HG03045 (cell line): Measurements from ENCODE around the gene POLR1A.

Experiments
- ATAC-seq: cut with Tn5 transposase; IDR thresholded peaks from one replicate; pipeline ENCODE4 v1.9.1; 2021; ENCODE audit warnings: mild to moderate bottlenecking, moderate library complexity; ENCODE audit not compliant: unreplicated experiment

The POLR1A gene

DNA sequence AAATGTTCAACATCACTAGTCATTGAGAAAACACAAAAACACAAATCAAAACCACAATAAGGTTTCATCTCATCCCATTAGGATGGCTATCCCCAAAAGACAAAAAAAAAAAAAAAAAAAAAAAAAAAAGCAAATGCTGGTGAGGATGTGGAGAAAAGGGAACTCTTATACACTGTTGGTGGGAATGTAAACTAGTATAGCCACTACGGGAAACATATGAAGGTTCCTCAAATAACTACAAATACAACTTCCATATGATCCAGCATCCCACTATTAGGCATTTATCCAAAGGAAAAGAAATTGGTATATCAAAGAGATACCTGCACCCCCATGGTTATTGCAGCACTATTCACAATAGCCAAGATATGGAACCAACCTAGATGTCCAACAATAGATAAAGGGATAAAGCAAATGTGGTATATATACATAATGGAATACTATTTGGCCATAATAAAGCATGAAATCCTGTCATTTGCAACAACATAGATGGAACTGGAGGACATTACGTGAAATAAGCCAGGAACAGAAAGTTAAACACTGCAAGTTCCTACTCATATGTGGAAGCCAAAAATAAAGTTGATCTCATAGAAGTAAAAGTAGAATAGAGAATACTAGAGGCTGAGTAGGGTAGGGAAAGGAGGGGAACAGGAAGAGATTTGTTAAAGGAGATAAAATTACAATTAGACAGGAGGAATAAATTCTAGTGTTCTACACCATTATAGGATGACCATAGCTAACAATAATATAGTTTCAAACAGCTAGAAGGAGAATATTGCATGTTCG lies 8.4 kb downstream of the POLR1A start:
- no peak for ATAC-seq

DNA sequence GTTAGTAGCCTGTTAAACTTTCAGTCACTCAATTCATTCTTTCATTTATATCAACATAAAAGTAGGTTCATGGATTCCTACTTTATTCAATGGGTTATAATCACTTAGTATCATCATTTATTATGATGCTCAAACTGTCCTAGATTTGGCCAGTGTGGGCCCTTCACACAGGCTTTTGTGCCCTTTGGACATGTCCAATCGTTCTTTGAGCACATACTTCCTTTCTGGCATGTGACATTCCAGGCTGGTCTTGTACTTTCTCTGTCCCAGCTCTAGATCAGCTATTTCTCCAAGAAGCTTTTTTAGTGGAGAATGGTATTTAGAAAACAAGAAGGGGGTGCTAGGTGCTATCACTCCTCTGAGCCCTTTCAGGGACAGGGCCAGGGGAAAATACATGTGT lies 11.5 kb downstream of the POLR1A start:
- no peak for ATAC-seq

- ATAC-seq: no peak
Measured at GRCh38 chr2:86087936-86088850, 17.5 kb downstream of the POLR1A start.

- ATAC-seq: no peak
Measured at GRCh38 chr2:86082756-86083155, 22.9 kb downstream of the POLR1A start.

DNA sequence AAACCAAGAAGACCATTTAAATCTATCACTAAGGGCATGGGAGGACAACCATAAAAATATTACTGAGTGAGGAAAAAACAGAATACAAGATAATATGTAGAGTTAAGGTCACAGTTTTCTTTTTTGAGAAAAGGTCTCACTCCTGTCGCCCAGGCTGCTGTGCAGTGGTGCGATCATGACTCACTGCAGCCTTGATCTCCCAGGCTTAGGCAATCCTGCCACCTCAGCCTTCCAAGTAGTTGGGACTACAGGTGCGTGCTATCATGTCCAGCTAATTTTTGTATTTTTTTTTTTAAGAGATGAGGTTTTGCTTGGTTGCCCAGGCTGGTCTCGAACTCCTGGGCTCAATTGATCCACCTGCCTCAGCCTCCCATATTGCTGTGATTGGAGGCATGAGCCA lies 24.0 kb downstream of the POLR1A start:
- ATAC-seq: no peak

- ATAC-seq: peak; percentile 83
Measured at GRCh38 chr2:86079981-86080911, 25.4 kb downstream of the POLR1A start.

DNA sequence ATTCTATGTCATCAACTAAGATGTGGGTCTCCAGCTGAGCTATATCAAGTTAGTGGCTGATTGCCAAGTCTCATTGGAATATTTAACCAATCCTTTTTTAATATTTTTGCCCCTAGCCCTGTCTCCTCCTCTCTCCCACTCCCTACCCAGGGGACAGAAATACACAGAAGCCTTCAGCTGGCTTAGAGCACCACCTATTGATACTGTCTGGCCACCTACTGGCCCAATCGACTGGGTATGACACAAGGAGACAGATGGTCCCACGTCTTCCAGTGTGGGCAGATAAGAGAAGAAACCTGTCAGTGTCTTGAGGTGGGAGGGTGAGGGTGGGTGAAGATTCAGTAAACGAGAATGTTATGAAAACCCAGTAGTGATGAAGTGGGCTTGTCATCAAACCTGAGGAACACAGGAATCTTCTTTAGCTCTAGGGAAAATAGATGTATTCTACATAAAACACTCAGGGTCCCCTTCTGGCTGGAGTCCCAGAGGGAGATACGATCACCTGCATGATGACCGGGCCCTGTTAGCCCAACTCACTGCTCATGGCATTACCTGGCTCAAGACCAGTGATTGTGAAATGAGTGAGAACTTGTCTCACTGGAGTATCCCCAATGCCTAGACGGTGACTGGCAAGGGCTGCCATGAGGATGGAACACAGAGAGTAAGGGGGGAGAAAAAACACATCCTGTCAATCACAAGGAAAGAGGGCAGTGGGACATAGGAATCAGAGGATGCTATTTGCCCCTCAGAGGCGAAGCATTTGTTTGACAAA lies 26.7 kb downstream of the POLR1A start:
- ATAC-seq: no peak

DNA sequence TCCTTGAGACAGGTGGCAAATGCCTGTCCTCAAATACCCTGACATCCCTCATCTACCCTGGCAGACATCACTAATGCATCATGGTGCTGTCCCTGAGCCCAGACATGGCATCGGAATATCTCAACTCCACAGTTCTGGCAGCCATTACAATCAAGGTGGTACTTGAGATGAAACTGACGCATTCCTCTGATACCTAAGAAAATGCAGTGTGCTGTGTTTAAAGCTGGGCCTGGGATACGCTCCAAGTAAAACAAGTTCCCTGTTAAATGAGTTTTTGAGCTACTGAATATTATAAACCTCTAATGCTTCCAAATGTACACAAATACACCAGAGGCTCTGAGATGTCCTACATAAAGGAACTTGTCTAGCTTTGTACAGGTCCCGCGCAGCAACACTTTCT lies 29.8 kb downstream of the POLR1A start:
- no peak for ATAC-seq

DNA sequence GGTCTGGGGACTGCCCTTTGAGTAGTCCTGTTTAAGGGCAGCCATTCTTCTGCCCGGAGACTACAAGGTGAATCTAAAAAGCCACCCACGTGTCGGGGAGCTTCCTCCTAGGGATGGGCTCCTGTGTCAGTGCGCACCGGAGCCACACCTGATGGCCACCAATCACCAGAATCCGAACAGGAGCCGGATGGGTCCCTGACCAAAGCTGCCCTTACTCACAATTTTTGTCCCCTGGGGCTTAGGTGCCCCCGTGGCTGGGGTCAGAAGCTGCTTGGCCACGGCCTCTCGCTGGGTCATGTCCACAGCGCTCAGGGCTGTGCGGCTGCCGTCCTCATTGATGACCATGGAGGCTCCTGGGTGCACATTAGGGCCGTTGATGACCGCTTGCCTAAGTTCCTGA lies 30.9 kb downstream of the POLR1A start:
- ATAC-seq: no peak

GRCh38 chr2:86074256-86074655 lies 31.4 kb downstream of the POLR1A start:
- ATAC-seq: no peak

GRCh38 chr2:86073225-86073624 lies 32.5 kb downstream of the POLR1A start:
- no peak for ATAC-seq

DNA sequence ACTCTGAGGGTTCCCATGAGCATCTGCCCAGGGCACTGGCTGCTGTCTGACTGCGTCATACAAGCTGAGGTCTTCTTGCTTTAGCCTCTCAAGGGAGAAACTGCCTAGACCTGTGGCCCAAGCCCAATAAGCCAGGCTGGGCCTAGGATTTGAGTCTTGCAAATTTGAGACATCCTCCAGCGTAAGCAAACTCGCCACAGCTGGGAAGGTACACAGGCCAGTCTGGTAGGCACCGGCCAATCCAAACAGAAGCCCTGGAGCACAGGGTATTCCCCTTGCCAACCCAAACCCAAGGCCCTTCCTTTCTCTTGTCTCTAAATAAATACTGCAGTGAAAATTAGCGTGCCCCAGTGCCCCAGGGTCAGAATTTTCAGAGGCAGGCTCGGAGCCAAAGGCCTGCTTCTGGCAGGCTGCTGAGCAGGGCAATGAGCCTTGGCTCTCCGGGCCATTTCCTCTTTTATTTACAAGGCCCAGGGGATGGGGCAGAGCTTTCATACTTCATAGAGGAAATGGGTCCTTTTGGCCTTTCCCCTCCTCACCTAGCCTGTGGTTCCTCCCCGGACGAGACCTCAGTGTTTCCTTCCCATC lies 33.3 kb downstream of the POLR1A start:
- no peak for ATAC-seq

GRCh38 chr2:86070868-86071267 lies 34.8 kb downstream of the POLR1A start:
- ATAC-seq: no peak

DNA sequence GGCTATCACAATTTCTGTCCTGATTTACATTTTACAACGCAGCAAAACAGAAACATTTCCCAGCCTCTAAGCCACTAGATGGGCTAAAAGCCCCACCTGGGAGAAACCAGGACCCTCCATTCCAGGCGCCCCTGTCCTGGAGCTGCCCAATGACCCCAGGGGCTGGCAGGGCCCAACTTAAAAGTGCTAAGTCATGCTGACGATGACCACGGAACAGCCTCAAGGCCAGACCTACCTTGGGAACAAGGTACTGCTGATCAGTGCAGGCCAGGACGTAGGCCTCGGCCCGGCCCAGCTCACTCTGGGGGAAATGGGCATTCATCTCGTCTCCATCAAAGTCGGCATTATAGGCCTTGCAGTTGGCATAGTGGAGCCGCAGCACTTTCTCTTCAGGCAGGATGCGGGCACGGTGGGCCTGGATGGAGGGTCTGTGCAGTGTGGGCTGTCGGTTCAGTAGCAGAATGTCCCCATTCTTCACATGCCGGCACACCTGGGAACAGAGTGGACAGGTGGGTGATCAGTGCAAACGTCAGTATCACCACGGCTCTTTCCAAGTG lies 35.8 kb downstream of the POLR1A start:
- ATAC-seq: no peak

DNA sequence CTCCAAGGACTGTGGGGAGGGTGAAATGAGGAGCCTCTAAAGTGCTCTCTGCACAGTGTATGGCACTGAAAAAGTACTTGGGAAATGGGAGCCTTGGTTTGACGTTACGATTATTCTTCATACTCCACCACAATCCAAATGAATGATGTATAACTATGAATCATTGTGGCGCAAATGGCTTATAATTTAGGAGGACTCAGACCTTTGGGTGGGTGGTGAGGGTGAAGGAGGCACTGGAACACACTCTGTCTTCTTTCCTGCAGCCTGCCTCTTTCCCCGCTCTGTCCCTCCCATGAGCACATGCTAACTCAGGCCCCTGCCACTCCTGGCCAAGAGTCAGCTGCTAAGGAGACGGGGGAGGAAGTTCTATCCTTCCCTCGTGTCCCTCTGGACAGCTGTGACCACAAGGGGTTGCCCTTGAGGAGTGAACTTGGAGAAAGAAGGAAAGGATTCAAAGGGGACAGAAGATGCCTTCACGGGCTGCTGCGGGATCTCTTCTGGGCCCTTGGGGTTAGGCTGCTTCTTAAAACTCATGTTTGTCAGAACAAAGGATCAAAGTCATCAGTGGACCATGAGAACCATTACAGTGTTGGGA lies 36.5 kb downstream of the POLR1A start:
- no peak for ATAC-seq

GRCh38 chr2:86068648-86069047 lies 37.0 kb downstream of the POLR1A start:
- ATAC-seq: no peak

GRCh38 chr2:86068136-86068588 lies 37.5 kb downstream of the POLR1A start:
- ATAC-seq: no peak

DNA sequence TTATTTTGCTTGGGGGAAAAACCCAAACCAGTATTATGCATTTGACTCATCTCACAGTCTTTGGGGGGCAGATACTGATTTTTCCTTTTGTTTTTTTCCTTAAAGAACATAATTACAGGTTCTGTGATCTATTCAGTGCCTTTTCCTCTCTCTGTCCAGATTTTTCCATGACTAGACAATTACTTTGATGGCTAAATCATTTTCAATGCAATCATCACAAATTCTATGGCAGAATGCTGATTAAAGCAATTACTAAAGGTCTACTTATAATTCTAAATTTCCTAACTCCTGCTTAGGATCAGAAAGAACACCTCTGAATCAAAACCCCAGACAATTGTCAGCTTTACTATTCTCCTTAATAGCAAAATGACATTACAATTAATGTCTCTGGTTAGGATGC lies 38.8 kb downstream of the POLR1A start:
- ATAC-seq: no peak

DNA sequence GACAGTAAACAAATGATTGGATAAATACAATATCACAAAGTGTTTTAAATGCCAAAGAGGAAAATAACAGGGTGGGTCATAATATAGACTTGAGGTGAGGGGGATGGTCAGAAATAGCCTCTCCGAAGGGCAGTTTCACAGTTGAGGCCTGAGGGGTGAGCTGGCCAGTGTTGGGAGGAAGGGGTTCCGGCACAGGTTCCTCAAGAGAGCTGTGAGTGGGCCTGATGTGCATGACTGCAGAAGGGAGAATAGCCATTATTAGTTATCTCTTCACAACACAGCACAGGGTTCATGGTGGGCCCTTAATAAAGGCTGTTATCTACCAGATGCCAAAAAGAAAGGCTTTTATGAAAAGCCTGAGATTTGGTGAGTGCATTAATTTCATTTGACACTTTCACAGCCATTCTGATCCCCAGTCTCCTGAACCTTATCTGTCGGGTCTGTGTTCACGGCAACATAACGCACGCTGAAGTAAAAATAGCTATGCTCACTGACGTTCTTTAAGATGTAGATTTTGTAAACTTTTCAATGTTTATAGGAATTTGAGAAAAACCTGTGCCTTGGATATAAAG lies 39.6 kb downstream of the POLR1A start:
- ATAC-seq: no peak
